ENCODE measurements around the gene DHCR24. TPM values are rescaled to one million over a fixed set of nuclear protein-coding genes. Genes with fewer than 3 reads are reported as not detected.
A peak's percentile ranks its signal among the peaks of the same experiment; 100 is the strongest.
"Not testable (repeated sequence)": the region's sequence is repeated elsewhere in the genome, so short reads cannot be mapped to it uniquely, and the experiment has no call there.

The DHCR24 gene
- total and polyA plus RNA-seq, 10 donors = 7.0 to 370 (median 218) TPM

GRCh38 chr1:54884135-54884586 is 2.8 kb downstream of the DHCR24 start:
- 33 to 48% (median 42%) methylated on average over 3 of the region's 3 CpGs for WGBS, 5 donors
- peak overlapping the region in 3 of 8 donors; percentile 86 to 98 (median 96) for H3K4me3 ChIP-seq

DNA sequence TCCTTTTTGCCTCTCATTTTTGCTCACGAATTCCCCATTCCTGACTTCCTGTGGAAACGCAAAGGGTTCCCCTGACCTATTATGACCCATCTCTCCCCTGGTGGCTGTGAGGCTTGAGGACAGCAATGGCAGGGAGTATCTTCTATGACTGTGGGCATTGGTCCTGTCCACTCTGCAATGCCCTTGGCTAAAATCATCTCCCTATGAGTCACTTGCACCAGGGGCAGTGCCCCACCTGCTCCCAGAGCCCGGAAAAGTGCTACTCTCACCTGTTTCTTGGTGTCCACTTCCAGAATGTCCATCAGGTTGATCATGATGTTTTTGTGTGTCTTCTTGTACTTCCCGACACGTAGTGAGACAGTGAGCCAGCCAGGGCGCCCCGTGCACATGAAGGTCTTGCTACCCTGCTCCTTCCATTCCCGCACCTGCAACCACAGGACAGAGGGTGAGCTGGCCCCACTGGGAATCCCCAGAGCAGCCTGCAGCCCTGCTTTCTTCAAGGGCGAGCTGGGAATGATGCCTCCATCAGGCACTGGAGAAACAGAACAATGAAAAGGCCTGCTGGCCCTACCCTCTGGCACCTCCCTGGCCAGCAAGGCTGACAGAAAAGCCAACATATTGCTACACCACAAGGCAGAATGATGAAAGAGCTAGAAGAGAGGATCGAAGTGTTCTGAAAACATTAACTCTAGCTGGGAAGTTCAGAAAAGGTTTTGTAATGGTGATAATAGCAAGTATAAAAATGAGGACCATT is 3.5 kb downstream of the DHCR24 start:
- no peak for DNase-seq
- Histone ChIP-seq H3K27ac (peak overlapping the region in 5 of 8 donors; percentile 8 to 45 (median 25)), H3K27me3 (replicated peaks in 1 of 7) (peaks cover 0 to 26% (median 0%) of the 10 kb centered on the region in 7 donors), H3K36me3 (peaks cover 0 to 26% (median 0%) of the 10 kb centered on the region in 6 donors), H3K9me3 (peaks cover 0 to 10% (median 0%) of the 10 kb centered on the region in 8 donors), H3K4me3 (peak overlapping the region in 3 of 8 donors; percentile 4 to 98 (median 96)), H3K4me1 (peaks cover 8 to 54% (median 31%) of the 10 kb centered on the region in 6 donors)
- intact Hi-C loops (cut with DNase I; ENCODE audit: low total_unique reads) = no loop called here
- TF ChIP-seq POLR2A (IDR thresholded peaks at IDR 0.05) (no peak), POLR2AphosphoS5 (IDR thresholded peaks at IDR 0.05) (no peak), CTCF (IDR thresholded peaks at IDR 0.05 in 8 of 11, conservative IDR thresholded peaks at IDR 0.05 in 3 of 11) (no peak)
- WGBS, 5 donors = 78 to 92% (median 79%) methylated on average over 8 to 10 of the region's 10 CpGs

More at GRCh38 chr1:54884135-54884586, 2.8 kb downstream of the DHCR24 start:
- peak overlapping the region in 2 of 8 donors; percentile 25 to 82 for H3K27ac ChIP-seq
- peaks cover 8 to 58% (median 31%) of the 10 kb centered on the region in 6 donors for H3K4me1 ChIP-seq
- DNase-seq = no peak
- peaks cover 0 to 26% (median 0%) of the 10 kb centered on the region in 7 donors for H3K27me3 ChIP-seq (replicated peaks in 1 of 7)
- TF ChIP-seq POLR2A (IDR thresholded peaks at IDR 0.05) (no peak), POLR2AphosphoS5 (IDR thresholded peaks at IDR 0.05) (no peak), CTCF (IDR thresholded peaks at IDR 0.05 in 8 of 11, conservative IDR thresholded peaks at IDR 0.05 in 3 of 11) (no peak)
- intact Hi-C loops (cut with DNase I; ENCODE audit: low total_unique reads) = no loop called here
- peaks cover 0 to 6% (median 0%) of the 10 kb centered on the region in 8 donors for H3K9me3 ChIP-seq
- peaks cover 0 to 20% (median 0%) of the 10 kb centered on the region in 6 donors for H3K36me3 ChIP-seq

GRCh38 chr1:54882519-54882918 is 4.5 kb downstream of the DHCR24 start:
- Histone ChIP-seq H3K4me3 (no peak overlapping the region), H3K4me1 (peaks cover 3 to 44% (median 23%) of the 10 kb centered on the region in 6 donors), H3K36me3 (peaks cover 0 to 26% (median 0%) of the 10 kb centered on the region in 6 donors), H3K27me3 (replicated peaks in 1 of 7) (peaks cover 0 to 16% (median 0%) of the 10 kb centered on the region in 7 donors), H3K9me3 (peaks cover 0 to 10% (median 0%) of the 10 kb centered on the region in 8 donors), H3K27ac (peak overlapping the region in 3 of 8 donors; percentile 6 to 44 (median 8))
- no peak for DNase-seq
- WGBS, 5 donors = 91 to 100% (median 95%) methylated on average over 1 of the region's 1 CpG
- TF ChIP-seq POLR2AphosphoS5 (IDR thresholded peaks at IDR 0.05) = no peak
- no peak for TF ChIP-seq POLR2A (IDR thresholded peaks at IDR 0.05)
- TF ChIP-seq CTCF (IDR thresholded peaks at IDR 0.05 in 8 of 11, conservative IDR thresholded peaks at IDR 0.05 in 3 of 11) = no peak
- intact Hi-C loops (cut with DNase I; ENCODE audit: low total_unique reads) = no loop called here

- Histone ChIP-seq H3K4me3 (peak overlapping the region in 1 of 8 donors; percentile 2), H3K4me1 (peaks cover 0 to 36% (median 21%) of the 10 kb centered on the region in 6 donors), H3K36me3 (peaks cover 0 to 26% (median 0%) of the 10 kb centered on the region in 6 donors)
- H3K9me3 ChIP-seq; H3K27ac ChIP-seq; DNase-seq; intact Hi-C loops (cut with DNase I; ENCODE audit: low total_unique reads); H3K27me3 ChIP-seq (replicated peaks in 1 of 7): not testable (repeated sequence)
- 88 to 97% (median 90%) methylated on average over 2 of the region's 2 CpGs for WGBS, 5 donors
These were observed 5.4 kb downstream of the DHCR24 start for GRCh38 chr1:54881604-54882003.

Measured in spleen (tissue), 11 donors.